ENCODE results near the gene TMEM190. TPM values are rescaled to one million over a fixed set of nuclear protein-coding genes. Genes with fewer than 3 reads are reported as not detected.
"Not testable (repeated sequence)": the region's sequence is repeated elsewhere in the genome, so short reads cannot be mapped to it uniquely, and the experiment has no call there.

The TMEM190 gene
- total RNA-seq, 4 donors from 2014 or later: 2.7 TPM; not detected in 3

DNA sequence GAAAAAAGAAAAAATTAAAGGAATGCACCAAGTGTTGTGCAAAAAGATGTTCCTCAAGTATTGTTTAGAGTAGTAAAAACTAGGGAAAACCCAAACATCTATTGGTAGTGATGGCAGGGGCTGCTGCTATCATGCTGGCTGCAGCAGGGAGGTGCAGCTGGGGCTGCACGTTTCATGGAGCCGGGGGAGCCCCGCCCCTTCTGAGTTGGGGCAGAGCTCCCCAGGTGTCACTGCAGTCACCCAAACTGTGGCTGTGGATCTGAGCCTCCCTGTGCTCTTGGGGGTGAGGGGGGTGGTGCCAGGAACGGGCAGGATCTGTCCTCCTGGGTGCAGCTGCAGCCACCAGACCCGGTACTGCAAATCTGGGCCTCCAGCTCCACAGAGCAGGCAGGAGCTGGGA is 42.5 kb downstream of the TMEM190 start:
- Histone ChIP-seq H3K27ac (peak overlapping the region in 1 of 4 donors; percentile 6), H3K9me3 (no peaks in the 10 kb centered on the region), H3K36me3 (no peaks in the 10 kb centered on the region), H3K27me3 (peaks cover 0 to 7% of the 10 kb centered on the region in 2 donors), H3K4me1 (peaks cover 0 to 16% (median 0%) of the 10 kb centered on the region in 4 donors), H3K4me3 (no peak overlapping the region)
- no peak for DNase-seq (ENCODE audit: low spot score in 2 of 2)
- TF ChIP-seq, protein P1, sequence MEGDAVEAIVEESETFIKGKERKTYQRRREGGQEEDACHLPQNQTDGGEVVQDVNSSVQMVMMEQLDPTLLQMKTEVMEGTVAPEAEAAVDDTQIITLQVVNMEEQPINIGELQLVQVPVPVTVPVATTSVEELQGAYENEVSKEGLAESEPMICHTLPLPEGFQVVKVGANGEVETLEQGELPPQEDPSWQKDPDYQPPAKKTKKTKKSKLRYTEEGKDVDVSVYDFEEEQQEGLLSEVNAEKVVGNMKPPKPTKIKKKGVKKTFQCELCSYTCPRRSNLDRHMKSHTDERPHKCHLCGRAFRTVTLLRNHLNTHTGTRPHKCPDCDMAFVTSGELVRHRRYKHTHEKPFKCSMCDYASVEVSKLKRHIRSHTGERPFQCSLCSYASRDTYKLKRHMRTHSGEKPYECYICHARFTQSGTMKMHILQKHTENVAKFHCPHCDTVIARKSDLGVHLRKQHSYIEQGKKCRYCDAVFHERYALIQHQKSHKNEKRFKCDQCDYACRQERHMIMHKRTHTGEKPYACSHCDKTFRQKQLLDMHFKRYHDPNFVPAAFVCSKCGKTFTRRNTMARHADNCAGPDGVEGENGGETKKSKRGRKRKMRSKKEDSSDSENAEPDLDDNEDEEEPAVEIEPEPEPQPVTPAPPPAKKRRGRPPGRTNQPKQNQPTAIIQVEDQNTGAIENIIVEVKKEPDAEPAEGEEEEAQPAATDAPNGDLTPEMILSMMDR (IDR thresholded peaks at IDR 0.05): no peak
- TF ChIP-seq EP300 (IDR thresholded peaks at IDR 0.05): no peak
- no peak for TF ChIP-seq POLR2A (IDR thresholded peaks at IDR 0.05)
- 57 to 61% methylated on average over 4 to 5 of the region's 5 CpGs for WGBS, 2 donors

DNA sequence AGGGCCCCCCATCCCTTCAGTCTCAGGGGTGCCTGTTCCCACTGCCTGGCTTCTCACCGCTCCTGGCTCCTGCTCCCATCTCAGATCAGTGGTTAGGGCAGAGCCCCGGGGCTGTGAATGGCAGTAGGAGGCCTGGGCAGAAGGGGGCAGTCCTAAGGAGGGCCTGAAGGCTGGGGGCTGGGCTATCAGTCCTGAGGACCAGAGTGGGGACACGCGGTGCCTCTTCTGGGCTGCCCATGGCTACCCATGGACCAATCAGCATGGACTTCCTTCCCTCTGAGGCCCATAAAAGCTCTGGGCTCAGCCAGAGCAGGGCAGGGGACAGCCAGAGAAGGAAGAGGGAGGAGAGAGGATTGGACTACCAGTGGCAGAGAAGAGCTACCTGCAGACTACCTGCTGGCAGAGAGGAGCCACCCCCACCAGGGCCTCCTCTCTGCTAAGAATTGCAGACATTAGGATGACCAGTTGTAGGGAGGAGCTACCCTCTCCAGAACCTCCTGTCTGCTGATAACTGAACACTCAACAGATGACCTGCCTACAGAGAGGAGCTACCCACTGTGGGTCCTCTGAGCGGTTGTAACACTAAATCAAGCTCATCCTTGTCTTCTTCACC is 43.1 kb downstream of the TMEM190 start:
- TF ChIP-seq, protein P1 (IDR thresholded peaks at IDR 0.05): no peak
- TF ChIP-seq EP300 (IDR thresholded peaks at IDR 0.05) (no peak), POLR2A (IDR thresholded peaks at IDR 0.05) (no peak)
- Histone ChIP-seq H3K27ac (peak overlapping the region in 1 of 4 donors; percentile 6), H3K4me1 (peaks cover 0 to 21% (median 2%) of the 10 kb centered on the region in 4 donors), H3K36me3 (no peaks in the 10 kb centered on the region), H3K27me3 (peaks cover 0 to 13% of the 10 kb centered on the region in 2 donors), H3K9me3 (no peaks in the 10 kb centered on the region), H3K4me3 (no peak overlapping the region)
- 61 to 70% methylated on average over 5 of the region's 5 CpGs for WGBS, 2 donors
- DNase-seq (ENCODE audit: low spot score in 2 of 2): no peak

DNA sequence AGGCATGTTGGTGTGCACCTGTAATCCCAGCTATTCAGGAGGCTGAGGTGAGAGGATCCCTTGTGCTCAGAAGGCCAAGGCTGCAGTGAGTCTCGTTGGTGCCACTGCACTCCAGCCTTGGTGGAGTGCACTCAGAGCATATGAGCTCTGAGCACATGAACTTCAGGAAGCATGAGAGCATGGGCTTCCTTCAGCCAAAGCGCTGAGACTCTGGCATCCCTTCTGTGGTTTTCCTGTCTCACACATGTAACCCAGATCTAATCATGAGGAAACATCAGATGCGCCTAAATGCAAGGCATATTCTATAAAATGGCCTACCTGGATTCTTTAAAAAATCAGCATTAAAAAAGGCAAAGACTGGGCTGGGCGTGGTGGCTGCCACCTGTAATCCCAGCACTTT is 44.7 kb downstream of the TMEM190 start:
- 64 to 80% methylated on average over 4 of the region's 4 CpGs for WGBS, 2 donors
- not testable (repeated sequence) for H3K27ac ChIP-seq; DNase-seq (ENCODE audit: low spot score in 2 of 2); H3K36me3 ChIP-seq; H3K9me3 ChIP-seq; H3K4me3 ChIP-seq
- Histone ChIP-seq H3K4me1 (peaks cover 0 to 21% (median 4%) of the 10 kb centered on the region in 4 donors), H3K27me3 (peaks cover 0 to 18% of the 10 kb centered on the region in 2 donors)

DNA sequence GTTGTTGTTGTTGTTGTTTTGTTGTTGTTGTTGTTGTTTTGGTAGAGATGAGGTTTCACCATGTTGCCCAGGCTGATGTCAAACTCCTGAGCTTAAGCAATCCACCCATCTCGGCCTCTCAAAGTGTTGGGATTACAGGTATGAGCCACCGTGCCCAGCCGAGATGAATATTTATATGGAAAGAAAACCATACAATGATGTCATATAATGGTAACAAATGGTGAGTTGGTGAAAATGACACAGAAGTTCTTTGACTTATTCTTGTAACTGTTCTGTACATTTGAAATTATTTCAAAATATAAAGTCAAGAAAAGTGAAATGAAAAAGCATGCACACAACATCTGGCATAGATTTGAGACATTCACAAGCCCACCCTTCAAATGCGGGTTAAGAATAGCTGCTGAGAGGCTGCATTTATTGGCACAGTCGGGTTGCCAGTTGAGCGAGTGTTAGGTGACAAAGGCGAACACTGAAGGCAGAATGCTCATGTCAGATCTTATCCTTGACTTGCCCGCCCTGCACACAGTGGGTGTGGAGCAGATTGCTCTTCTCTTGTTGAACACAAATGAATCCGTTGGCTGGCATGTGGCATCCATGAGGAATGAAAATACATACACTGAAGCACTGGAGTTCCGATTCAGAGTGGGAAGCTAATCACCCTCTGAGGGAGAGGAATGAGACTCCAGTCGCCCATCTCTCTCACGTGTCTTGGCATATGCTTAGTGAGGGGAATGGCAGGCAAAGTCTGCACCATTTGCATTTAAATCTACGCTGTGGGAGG is 46.8 kb downstream of the TMEM190 start:
- TF ChIP-seq EP300 (IDR thresholded peaks at IDR 0.05) (peak in 1 of 2 donors; percentile 32), POLR2A (IDR thresholded peaks at IDR 0.05) (no peak)
- no peak for DNase-seq (ENCODE audit: low spot score in 2 of 2)
- 44% methylated on average over 13 of the region's 13 CpGs for WGBS, 2 donors
- peaks cover 0 to 30% of the 10 kb centered on the region in 2 donors for H3K27me3 ChIP-seq
- H3K4me1 ChIP-seq: peaks cover 0 to 34% (median 11%) of the 10 kb centered on the region in 4 donors
- no peaks in the 10 kb centered on the region for H3K36me3 ChIP-seq
- no peaks in the 10 kb centered on the region for H3K9me3 ChIP-seq
- no peak overlapping the region for H3K4me3 ChIP-seq
- peak overlapping the region in 2 of 4 donors; percentile 80 to 88 for H3K27ac ChIP-seq

DNA sequence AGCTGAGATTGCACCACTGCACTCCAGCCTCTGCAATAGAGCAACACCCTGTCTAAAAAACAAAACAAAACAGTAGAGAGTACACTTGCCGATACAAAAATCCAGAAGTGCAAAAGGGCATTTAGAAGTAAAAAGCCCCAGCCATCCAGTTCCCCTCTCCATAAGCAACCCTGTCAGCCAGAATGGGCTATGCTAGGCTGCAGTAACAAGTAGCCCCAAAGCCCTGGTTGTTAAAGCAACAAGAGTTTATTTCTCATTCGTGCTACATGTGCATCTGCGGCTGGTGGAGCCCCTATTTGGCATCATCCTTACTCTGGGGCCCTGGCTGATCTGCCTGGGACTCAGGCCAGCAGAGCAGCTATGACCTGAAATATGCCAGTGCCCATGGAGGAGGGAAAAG is 47.9 kb downstream of the TMEM190 start:
- peak overlapping the region; percentile 57 to 88 (median 70) for H3K27ac ChIP-seq
- H3K9me3 ChIP-seq: no peaks in the 10 kb centered on the region
- peaks cover 0 to 39% (median 11%) of the 10 kb centered on the region in 4 donors for H3K4me1 ChIP-seq
- H3K4me3 ChIP-seq: no peak overlapping the region
- no peaks in the 10 kb centered on the region for H3K36me3 ChIP-seq
- peaks cover 0 to 36% of the 10 kb centered on the region in 2 donors for H3K27me3 ChIP-seq
- TF ChIP-seq, protein P1 (IDR thresholded peaks at IDR 0.05): no peak
- no peak for TF ChIP-seq POLR2A (IDR thresholded peaks at IDR 0.05)
- TF ChIP-seq EP300 (IDR thresholded peaks at IDR 0.05): no peak
- no peak for DNase-seq (ENCODE audit: low spot score in 2 of 2)
- WGBS, 2 donors: 57 to 67% methylated on average over 3 of the region's 3 CpGs

DNA sequence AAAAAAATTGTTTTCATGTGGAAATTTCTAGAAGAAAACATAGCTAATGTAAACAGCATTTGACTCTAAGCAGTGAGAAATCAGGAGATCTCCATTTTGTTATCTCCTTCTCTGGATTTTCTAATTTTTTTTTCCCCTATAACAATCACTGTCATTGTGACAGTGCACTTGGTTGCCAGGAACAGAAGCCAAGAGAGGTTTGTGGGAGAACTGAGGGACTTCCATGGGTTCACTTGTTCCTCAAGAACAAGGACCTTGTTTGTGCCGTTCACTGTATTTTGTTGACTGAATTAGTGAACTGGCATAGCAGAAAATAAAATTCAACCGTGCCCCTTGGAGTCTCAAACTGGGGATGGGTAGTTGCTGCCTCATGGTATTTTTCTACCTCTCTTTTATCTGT is 49.4 kb downstream of the TMEM190 start:
- no peak for DNase-seq (ENCODE audit: low spot score in 2 of 2)
- WGBS, 2 donors: 26 to 41% methylated on average over 2 of the region's 2 CpGs
- H3K27ac ChIP-seq: peak overlapping the region; percentile 69 to 92 (median 82)

More for the DNA sequence above, 49.4 kb downstream of the TMEM190 start:
- TF ChIP-seq EP300 (IDR thresholded peaks at IDR 0.05) (peak; percentile 80 to 85), POLR2A (IDR thresholded peaks at IDR 0.05) (no peak)
- TF ChIP-seq, protein P1 (IDR thresholded peaks at IDR 0.05): peak in 1 of 5 experiments; percentile 10
- Histone ChIP-seq H3K36me3 (peaks cover 0 to 11% (median 0%) of the 10 kb centered on the region in 3 donors), H3K9me3 (no peaks in the 10 kb centered on the region), H3K27me3 (peaks cover 0 to 49% of the 10 kb centered on the region in 2 donors), H3K4me1 (peaks cover 0 to 39% (median 11%) of the 10 kb centered on the region in 4 donors), H3K4me3 (peak overlapping the region in 1 of 4 donors; percentile 25)

Data from tibial nerve (tissue), 4 donors.